CD4-positive, alpha-beta T cell treated with Interferon gamma for 1 hour (primary cell): Measurements from ENCODE around the gene CECR2.
"Not testable (repeated sequence)": the region's sequence is repeated elsewhere in the genome, so short reads cannot be mapped to it uniquely, and the experiment has no call there.

Experiments used
- DNase-seq: peaks from one replicate; pipeline ENCODE4 v3.0.0-alpha.2; 2020

Gene CECR2

GRCh38 chr22:17471886-17472535, 102.8 kb downstream of the CECR2 start:
- DNase-seq: no peak

GRCh38 chr22:17472932-17473331, 103.7 kb downstream of the CECR2 start:
- no peak for DNase-seq

DNA sequence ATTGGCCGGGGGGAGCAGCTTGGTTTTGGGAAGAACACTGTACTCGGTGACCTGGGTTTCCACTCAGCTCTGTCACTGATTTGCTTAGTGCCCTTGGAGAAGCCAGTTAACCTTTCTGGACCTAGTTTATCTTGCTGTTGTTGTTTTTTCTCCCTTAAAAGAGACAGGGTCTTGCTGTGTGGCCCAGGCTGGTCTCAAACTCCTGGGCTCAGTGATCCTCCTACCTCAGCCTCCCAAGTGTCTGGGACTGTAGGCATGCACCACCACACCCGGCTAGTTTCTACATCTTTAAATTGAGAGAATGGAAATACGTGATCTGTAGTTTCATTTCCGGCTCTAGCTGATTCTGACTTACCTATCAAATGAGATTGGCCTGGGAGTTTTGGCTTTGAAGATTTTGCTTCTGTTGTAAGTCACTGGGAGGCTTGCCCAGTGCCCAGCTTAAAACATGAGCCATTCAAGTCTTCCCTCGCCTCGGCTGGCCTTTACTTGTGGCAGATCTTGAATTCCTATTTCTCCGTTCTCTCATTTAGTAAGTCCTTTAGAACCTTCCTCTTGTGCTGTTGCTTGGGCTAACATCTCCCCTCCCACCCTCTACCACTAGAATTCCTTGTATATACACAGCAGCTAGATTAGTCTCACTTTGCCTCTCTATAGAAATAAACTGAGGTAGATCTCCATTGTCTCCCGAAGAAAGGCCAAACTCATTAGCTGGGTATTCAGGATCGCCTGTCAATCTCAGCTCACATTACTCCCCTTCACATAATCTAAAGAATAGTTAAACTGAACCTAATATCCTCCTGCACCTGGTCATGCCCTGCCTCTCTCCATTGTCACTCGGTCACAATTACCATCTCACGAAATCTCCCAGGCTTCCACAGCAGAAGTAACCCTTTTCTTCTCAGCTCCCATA, 106.3 kb downstream of the CECR2 start:
- DNase-seq: no peak

- no peak for DNase-seq
Observed at GRCh38 chr22:17476838-17477237, 107.6 kb downstream of the CECR2 start.

GRCh38 chr22:17477391-17477833, 108.2 kb downstream of the CECR2 start:
- DNase-seq: peak; percentile 41

DNA sequence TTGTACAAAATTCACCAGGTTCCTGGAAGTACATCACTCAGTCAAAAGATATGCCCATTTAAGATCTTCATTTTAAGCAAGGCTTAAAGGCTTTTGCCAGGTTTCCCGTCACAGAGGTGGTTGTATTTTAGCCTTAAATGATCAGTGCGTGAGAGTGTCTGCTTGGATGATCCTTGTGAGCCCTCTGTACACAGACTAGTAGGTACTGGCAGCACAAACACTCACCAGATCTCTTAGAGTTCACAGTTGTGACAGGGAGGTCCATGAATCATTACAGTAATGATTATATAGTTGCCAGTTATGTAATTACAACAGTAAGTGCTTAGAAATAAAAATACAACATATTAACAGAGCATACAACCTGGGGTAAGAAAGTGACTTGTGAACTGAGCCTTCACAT, 109.9 kb downstream of the CECR2 start:
- no peak for DNase-seq

- no peak for DNase-seq
Observed at GRCh38 chr22:17481424-17481823, 112.2 kb downstream of the CECR2 start.

DNA sequence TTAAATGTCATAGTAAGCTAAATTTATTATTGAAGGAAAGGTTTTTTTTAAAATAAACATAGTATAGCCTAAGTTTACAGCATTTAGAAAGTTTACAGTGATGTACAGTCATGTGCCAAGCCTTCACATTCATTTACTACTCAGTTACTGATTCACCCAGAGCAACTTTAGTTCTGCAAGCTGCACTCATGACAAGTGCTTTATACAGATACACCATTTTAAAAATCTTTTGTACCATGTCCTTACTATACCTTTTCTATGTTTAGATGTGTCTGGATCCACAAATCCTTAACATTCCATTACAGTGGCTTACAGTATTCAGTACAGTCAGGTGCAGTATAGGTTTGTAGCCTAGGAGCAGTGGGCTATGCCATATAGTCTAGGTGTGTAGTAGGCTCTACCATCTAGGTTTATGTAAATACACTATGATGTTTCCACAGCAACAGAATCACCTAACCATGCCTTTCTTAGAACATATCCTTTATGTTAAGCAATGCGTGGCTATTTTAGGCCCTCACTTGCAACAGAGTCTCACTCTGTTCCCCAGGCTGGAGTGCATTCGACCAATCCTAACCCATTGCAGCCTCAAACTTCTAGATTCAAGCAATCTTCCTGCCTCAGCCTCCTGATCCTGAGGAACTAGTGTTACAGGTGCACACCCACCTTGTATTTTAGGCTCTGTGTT, 114.6 kb downstream of the CECR2 start:
- no peak for DNase-seq

DNA sequence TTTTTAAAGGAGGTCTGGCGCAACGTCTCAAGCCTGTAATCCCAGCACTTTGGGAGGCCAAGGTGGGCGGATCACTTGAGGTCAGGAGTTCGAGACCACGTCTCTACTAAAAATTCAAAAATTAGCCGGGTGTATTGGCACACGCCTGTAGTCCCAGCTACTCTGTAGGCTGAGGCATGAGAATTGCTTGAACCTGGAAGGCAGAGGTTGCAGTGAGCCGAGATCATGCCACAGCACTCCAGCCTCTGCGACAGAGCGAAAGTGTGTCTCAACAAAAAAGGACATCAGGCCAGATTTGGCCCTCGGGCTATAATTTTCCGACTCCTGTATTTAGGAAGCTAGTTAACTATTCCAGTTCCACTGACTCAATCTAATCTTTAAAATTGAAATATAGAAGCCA, 115.3 kb downstream of the CECR2 start:
- DNase-seq: no peak

GRCh38 chr22:17486313-17486712, 117.1 kb downstream of the CECR2 start:
- DNase-seq: no peak

DNA sequence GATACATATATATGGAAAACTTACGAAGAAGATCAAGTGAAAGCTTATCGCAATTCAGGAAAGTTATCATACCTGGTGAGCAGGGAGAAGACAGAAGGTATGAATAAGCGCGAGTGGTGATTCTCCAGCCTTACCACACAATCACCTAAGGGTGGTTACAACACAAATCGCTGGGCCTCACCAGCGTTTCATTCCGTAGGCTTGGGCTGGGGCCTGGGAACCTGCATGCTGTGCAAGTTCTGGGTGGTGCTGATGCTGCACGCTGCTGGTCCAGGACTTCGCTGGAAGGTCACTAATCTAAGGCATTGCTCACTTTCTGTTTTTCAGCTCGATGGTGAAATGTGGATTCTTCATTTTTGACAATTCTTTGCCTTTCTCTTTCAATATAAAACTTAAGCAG, 117.5 kb downstream of the CECR2 start:
- DNase-seq: no peak

- DNase-seq: no peak
Observed at GRCh38 chr22:17489101-17489500, 119.8 kb downstream of the CECR2 start.

- DNase-seq: no peak
Observed at GRCh38 chr22:17491090-17491640, 121.9 kb downstream of the CECR2 start.

- no peak for DNase-seq
Observed at GRCh38 chr22:17492247-17492646, 123.0 kb downstream of the CECR2 start.

GRCh38 chr22:17493419-17493981, 124.2 kb downstream of the CECR2 start:
- no peak for DNase-seq

DNA sequence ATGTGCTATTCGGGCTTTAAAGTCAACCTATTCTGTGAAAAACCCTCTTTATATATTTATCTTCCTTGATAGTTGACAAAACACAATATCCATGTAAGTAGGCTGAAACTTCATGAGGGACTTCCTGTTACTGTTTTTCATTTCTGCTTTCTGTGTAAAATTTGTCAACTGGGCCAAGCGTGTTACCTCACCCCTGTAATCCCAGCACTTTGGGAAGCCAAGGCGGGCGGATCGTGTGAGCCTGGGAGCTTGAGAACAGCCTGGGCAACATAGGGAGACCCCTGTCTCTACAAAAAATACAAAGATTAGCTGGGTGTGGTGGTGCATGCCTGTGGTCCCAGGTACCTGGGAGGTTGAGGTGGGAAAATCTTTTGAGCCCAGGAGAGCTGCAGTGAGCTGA, 127.6 kb downstream of the CECR2 start:
- DNase-seq: no peak

DNA sequence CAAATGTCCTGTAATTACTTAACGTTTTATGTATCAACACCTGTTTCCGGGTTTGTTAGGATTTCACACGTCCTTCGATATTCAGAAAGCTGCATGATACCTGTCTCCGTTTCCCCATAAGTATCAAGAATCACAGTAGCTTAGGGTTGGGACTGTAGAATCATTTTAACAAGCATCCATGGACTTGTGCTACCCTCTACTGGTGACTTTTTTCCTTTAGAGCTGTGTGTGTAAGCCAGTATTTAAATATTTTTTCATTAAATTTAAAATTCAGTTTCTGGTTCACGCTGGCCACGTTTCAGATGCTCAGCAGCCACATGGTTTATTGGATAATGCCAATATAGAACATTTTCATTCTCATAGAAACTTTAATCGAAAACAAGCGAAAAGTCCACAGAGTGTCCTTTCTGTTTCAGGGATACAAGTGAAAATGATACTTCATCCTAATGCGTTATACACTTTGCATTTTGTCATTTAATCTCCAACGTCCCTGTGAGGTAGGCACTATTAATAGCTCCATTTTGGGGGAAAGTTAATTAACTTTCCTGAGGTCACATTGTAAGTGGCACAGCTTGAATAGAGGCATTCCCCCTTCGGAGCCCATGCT, 132.5 kb downstream of the CECR2 start:
- DNase-seq: no peak

DNA sequence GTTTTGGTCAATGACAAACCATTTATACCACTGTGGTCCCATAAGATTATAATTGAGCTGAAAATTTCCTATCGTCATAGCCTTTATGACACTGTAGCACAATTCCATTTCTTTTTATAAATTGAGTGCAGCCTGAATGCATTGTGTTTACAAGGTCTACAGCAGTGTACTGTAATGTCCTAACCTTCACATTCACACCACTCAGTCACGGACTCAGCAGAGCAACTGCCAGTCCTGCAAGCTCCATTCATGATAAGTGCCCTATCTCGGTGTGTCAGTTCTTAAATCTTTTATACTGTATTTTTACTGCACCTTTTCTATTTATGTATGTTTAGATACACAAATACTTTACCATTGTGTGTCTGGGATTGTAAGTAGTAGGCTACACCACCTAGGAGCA, 138.8 kb downstream of the CECR2 start:
- DNase-seq: no peak

DNA sequence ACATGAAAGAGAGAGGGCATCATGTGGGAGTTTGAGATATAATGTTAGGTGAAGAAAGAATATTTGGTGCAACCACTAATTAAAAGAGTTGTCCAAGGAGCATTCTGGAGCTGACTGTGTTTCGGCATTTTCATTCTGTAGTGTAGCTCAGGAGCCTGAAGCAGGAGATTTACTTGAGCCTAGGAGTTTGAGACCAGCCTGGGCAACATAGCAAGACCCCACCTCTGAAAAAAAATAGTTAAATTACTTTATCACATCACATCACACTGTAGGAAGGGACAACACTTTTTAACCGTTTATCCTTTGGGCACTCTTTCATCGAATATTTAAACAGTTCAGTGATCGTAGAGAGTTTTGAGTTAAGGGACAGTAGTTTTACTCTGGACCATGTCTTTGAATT, 143.7 kb downstream of the CECR2 start:
- no peak for DNase-seq

DNA sequence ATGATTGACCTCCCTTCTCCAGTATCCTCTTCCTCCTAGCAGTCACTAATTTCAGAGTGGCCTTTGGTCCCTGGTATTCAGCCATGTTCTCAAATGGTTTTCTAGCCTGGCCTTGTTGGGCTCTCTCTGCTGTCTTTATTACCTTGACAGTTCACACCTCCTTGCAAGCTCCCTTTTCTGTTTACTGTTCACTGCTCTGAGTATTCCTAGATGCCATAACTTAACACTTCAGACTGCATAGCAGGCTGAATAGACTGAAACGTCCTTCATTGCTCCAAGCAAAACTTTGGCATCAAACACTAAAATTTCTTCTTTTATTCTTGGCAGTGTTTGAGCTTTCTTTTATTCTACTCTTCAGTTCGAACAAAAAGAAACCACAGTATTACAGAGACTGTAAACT, 144.4 kb downstream of the CECR2 start:
- no peak for DNase-seq

DNA sequence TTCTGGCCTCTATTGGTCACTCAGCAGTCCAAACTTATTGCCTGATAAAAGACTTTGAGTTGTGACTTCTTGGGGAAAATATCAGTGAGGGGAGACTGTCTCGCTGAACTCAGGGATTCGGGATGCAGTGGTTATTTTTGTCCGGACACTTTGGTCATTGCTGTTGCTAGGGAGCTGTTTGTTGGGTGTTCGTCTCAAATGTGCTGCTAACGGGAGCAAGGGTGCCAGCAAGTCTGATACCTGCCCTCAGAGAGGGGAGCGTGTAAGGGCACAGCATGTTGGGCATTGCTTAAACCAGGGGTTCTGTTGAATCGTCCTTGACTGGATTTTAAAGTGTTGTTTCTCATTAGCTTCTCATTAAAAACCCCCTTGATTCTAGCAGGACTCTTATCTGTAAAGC, 144.8 kb downstream of the CECR2 start:
- no peak for DNase-seq

GRCh38 chr22:17518406-17518805, 149.1 kb downstream of the CECR2 start:
- DNase-seq: no peak

- not testable (repeated sequence) for DNase-seq
Observed at GRCh38 chr22:17521971-17522370, 152.7 kb downstream of the CECR2 start.
